ENCODE measurements around the gene GRIK1. TPM values are rescaled to one million over a fixed set of nuclear protein-coding genes. Genes with fewer than 3 reads are reported as not detected.

Gene GRIK1
- total RNA-seq, 4 donors from 2014 or later, result not detected

DNA sequence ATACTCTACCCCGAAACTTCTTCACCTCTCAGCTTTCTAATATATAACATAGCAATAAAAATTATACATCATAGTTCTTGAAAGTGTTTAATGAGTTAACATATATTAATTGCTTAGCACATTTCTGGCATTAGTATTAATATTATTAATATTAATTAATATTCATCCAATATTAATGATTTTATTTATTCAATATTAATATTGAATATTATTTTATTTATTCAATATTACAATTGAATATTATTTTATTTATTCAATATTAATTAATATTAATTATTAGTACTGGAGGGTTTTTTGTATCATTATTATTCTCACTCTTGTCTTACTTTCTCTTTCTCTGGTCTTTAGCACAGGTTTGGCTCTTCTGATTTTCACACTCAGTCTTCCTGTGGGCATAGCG, 105.2 kb downstream of the GRIK1 start:
- Histone ChIP-seq H3K4me1 (no peaks in the 10 kb centered on the region), H3K9me3 (peaks cover 3 to 5% of the 10 kb centered on the region in 2 donors), H3K4me3 (no peak overlapping the region), H3K27me3 (no peaks in the 10 kb centered on the region), H3K27ac (no peak overlapping the region), H3K36me3 (no peaks in the 10 kb centered on the region)
- in situ Hi-C loops (cut with MboI; ENCODE audit: low pct_ligation_motif_present in 1 of 4, low pct_unique_long_range_greater_than_20kb in 1 of 4, low sequenced_read_pairs in 3 of 4), result loop anchor here (25.0 kb wide), 3 partner anchors 347 to 722 kb away; no protein-coding TSS in a partner anchor
- WGBS, 2 donors (ENCODE audit: low coverage in 1 of 2), result 41 to 90% methylated on average over 2 of the region's 2 CpGs
- DNase-seq, result no peak
- intact Hi-C loops (cut with DNase I; ENCODE audit: low total_unique reads), result no loop called here
- TF ChIP-seq POLR2AphosphoS5 (IDR thresholded peaks at IDR 0.05) (no peak), EP300 (IDR thresholded peaks at IDR 0.05; ENCODE audit: low read depth) (no peak), POLR2A (IDR thresholded peaks at IDR 0.05) (no peak), CTCF (IDR thresholded peaks at IDR 0.05) (no peak)

DNA sequence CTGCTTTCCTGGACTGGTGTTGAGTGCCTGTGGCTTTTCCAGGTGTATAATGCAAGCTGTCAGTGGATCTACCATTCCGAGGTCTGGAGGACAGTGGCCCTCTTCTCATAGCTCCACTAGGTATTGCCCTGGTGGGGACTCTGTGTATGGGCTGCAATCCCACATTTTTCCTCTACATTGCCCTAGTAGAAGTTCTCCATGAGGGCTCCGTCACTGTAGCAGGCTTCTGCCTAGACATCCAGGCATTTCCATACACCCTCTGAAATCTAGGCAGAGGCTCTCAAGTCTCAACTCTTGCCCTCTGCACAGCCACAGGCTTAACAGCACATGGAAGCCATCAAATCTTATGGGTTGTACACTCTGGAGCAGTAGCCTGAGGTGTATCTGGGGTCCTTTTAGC, 107.6 kb downstream of the GRIK1 start:
- intact Hi-C loops (cut with DNase I; ENCODE audit: low total_unique reads), result no loop called here
- in situ Hi-C loops (cut with MboI; ENCODE audit: low pct_ligation_motif_present in 1 of 4, low pct_unique_long_range_greater_than_20kb in 1 of 4, low sequenced_read_pairs in 3 of 4), result loop anchor here (25.0 kb wide), 3 partner anchors 345 to 720 kb away; no protein-coding TSS in a partner anchor
- H3K4me3 ChIP-seq, result no peak overlapping the region

GRCh38 chr21:29829564-29830275, 110.1 kb downstream of the GRIK1 start:
- DNase-seq, result no peak
- Histone ChIP-seq H3K9me3 (peaks cover 3 to 5% of the 10 kb centered on the region in 2 donors), H3K4me3 (no peak overlapping the region), H3K36me3 (no peaks in the 10 kb centered on the region), H3K27me3 (no peaks in the 10 kb centered on the region), H3K27ac (no peak overlapping the region), H3K4me1 (no peaks in the 10 kb centered on the region)
- intact Hi-C loops (cut with DNase I; ENCODE audit: low total_unique reads) (no loop called here), in situ Hi-C loops (cut with MboI; ENCODE audit: low pct_ligation_motif_present in 1 of 4, low pct_unique_long_range_greater_than_20kb in 1 of 4, low sequenced_read_pairs in 3 of 4) (loop anchor here (25.0 kb wide), 3 partner anchors 342 to 717 kb away; no protein-coding TSS in a partner anchor)
- TF ChIP-seq EP300 (IDR thresholded peaks at IDR 0.05; ENCODE audit: low read depth), result no peak
- TF ChIP-seq POLR2A (IDR thresholded peaks at IDR 0.05), result no peak
- no peak for TF ChIP-seq POLR2AphosphoS5 (IDR thresholded peaks at IDR 0.05)
- TF ChIP-seq CTCF (IDR thresholded peaks at IDR 0.05), result no peak
- WGBS, 2 donors (ENCODE audit: low coverage in 1 of 2), result 75 to 88% methylated on average over 2 of the region's 2 CpGs

More for the DNA sequence above, 107.6 kb downstream of the GRIK1 start:
- H3K9me3 ChIP-seq, result peaks cover 3 to 5% of the 10 kb centered on the region in 2 donors
- TF ChIP-seq POLR2A (IDR thresholded peaks at IDR 0.05), result no peak
- DNase-seq, result no peak
- no peaks in the 10 kb centered on the region for H3K27me3 ChIP-seq
- 100% methylated on average over 1 to 2 of the region's 2 CpGs for WGBS, 2 donors (ENCODE audit: low coverage in 1 of 2)
- no peak overlapping the region for H3K27ac ChIP-seq
- H3K4me1 ChIP-seq, result no peaks in the 10 kb centered on the region
- H3K36me3 ChIP-seq, result no peaks in the 10 kb centered on the region

DNA sequence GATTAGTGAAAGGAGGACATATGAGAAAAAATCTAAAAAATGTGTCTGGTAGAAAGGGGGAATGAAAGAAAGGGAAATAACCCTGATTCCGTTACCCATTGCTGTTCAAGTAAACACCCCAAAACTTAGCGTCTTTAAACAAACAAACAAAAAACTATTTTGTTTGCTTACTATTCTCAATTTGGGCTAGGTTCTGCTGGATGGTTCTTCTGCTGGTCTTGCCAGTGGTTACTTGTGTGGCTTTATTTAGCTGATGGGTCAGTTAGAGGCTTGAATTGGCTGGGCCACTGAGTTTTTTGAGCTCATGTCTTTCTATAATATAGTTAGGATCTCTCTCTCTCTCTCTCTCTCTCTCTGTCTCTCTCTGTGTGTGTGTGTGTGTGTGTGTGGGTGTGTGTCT, 112.1 kb downstream of the GRIK1 start:
- H3K9me3 ChIP-seq, result peaks cover 0 to 5% of the 10 kb centered on the region in 2 donors
- TF ChIP-seq POLR2A (IDR thresholded peaks at IDR 0.05) (no peak), CTCF (IDR thresholded peaks at IDR 0.05) (no peak), POLR2AphosphoS5 (IDR thresholded peaks at IDR 0.05) (no peak), EP300 (IDR thresholded peaks at IDR 0.05; ENCODE audit: low read depth) (no peak)
- no peak overlapping the region for H3K4me3 ChIP-seq
- H3K27me3 ChIP-seq, result no peaks in the 10 kb centered on the region
- no peak for DNase-seq
- in situ Hi-C loops (cut with MboI; ENCODE audit: low pct_ligation_motif_present in 1 of 4, low pct_unique_long_range_greater_than_20kb in 1 of 4, low sequenced_read_pairs in 3 of 4) (loop anchor here (25.0 kb wide), 3 partner anchors 340 to 715 kb away; no protein-coding TSS in a partner anchor), intact Hi-C loops (cut with DNase I; ENCODE audit: low total_unique reads) (no loop called here)
- 68 to 87% methylated on average over 2 of the region's 2 CpGs for WGBS, 2 donors (ENCODE audit: low coverage in 1 of 2)
- no peaks in the 10 kb centered on the region for H3K4me1 ChIP-seq
- no peaks in the 10 kb centered on the region for H3K36me3 ChIP-seq
- H3K27ac ChIP-seq, result no peak overlapping the region
